Right renal cortex interstitium (tissue), 3 donors: ENCODE measurements around the gene VAT1L. TPM values are rescaled to one million over a fixed set of nuclear protein-coding genes. Genes with fewer than 3 reads are reported as not detected.

Experiments used
- DNase-seq, 3 donors: peaks; one replicate each; pipeline ENCODE4 v3.0.0-alpha.2; 2013; ENCODE audit warnings: low read depth in 3 of 3, low spot score in 2 of 3
- polyA plus RNA-seq, 3 donors: library from polyadenylated mRNA; unstranded; fragments of 120-200 nt; gene quantifications; one replicate each; pipeline ENCODE4 v1.2.1, GENCODE V29; 2013; ENCODE audit not compliant: insufficient read length in 3 of 3

The VAT1L gene
- polyA plus RNA-seq, 3 donors: 4.6 to 5.2 (median 4.8) TPM

- DNase-seq: no peak
These were observed 38.7 kb downstream of the VAT1L start for GRCh38 chr16:77827032-77827431.

GRCh38 chr16:77833921-77834634 lies 45.7 kb downstream of the VAT1L start:
- no peak for DNase-seq

- peak in 1 of 3 donors; percentile 12 for DNase-seq
These were observed 46.5 kb downstream of the VAT1L start for GRCh38 chr16:77834635-77835540.

GRCh38 chr16:77836801-77837200 lies 48.4 kb downstream of the VAT1L start:
- no peak for DNase-seq

- DNase-seq: no peak
These were observed 50.4 kb downstream of the VAT1L start for GRCh38 chr16:77838597-77839255.

GRCh38 chr16:77840093-77840492 lies 51.7 kb downstream of the VAT1L start:
- no peak for DNase-seq

- DNase-seq: no peak
These were observed 52.5 kb downstream of the VAT1L start for GRCh38 chr16:77840673-77841501.

GRCh38 chr16:77841502-77841763 lies 53.1 kb downstream of the VAT1L start:
- no peak for DNase-seq

- DNase-seq: no peak
These were observed 54.1 kb downstream of the VAT1L start for GRCh38 chr16:77842468-77842867.

- no peak for DNase-seq
These were observed 55.0 kb downstream of the VAT1L start for GRCh38 chr16:77843405-77843804.

GRCh38 chr16:77844801-77845200 lies 56.4 kb downstream of the VAT1L start:
- no peak for DNase-seq

GRCh38 chr16:77849646-77850258 lies 61.4 kb downstream of the VAT1L start:
- DNase-seq: no peak

- no peak for DNase-seq
These were observed 62.4 kb downstream of the VAT1L start for GRCh38 chr16:77850636-77851333.

GRCh38 chr16:77853161-77853560 lies 64.8 kb downstream of the VAT1L start:
- DNase-seq: no peak

- no peak for DNase-seq
These were observed 68.2 kb downstream of the VAT1L start for GRCh38 chr16:77856438-77857160.

GRCh38 chr16:77858060-77858459 lies 69.7 kb downstream of the VAT1L start:
- no peak for DNase-seq

- no peak for DNase-seq
These were observed 71.3 kb downstream of the VAT1L start for GRCh38 chr16:77859493-77860232.

GRCh38 chr16:77860953-77861352 lies 72.6 kb downstream of the VAT1L start:
- DNase-seq: no peak
